IPS-11a (cell line): ENCODE data around the gene PLXNA3.

Source experiments
- H3K4me3 ChIP-seq: one replicate; pipeline ENCODE4 v1.5.1; 2013; ENCODE audit warnings: low read depth, low read length, control low read depth

The PLXNA3 gene

DNA sequence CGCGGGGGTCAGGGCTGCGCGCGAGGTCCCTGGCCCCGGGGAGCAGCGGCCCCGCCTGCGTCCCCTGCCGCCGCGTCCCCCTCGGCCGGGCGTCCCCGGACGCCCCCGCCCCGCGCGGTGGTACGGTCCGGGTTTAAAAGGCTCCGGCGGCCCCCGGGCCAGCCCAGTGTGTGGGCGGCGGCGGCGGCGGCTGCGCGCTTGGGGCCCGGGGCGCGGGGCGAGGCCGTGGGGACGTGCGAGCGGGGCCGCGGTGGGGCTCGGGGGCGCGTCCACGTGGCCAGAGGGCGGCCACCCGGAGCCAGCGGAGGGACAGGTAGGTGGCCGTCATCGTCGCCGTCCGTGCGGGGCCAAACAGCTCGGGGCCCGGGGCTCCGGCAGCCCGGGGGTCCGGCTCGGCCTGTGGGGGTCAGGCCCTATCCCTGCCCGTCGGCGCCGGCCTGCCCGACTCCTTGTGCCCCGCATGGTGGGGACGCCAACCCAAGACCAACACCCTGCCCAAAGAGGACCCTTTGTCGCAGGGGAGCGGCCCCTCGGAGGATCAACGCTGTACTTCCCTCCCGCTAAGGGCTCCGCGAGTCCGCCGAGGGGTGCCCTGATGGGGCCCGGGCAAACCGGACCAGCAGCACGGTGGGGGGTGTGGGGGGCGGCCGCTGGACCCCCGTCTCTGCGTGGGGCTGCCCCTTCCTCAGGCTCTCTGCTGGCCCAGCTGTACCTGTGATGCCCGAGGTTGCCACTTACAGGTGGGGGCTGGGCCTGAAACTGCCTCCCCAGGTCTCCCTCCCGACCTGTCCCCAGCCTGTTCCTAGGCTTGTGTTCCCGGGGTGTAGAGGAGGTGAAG, at the start of gene PLXNA3:
Gene PLXNA3 (plus strand): TSS at position 166 of the 838 bp plus-strand sequence. CDS start 1,903 bp downstream, outside the sequence.
- peak within 1 kb of the TSS; percentile 37 for H3K4me3 ChIP-seq

DNA sequence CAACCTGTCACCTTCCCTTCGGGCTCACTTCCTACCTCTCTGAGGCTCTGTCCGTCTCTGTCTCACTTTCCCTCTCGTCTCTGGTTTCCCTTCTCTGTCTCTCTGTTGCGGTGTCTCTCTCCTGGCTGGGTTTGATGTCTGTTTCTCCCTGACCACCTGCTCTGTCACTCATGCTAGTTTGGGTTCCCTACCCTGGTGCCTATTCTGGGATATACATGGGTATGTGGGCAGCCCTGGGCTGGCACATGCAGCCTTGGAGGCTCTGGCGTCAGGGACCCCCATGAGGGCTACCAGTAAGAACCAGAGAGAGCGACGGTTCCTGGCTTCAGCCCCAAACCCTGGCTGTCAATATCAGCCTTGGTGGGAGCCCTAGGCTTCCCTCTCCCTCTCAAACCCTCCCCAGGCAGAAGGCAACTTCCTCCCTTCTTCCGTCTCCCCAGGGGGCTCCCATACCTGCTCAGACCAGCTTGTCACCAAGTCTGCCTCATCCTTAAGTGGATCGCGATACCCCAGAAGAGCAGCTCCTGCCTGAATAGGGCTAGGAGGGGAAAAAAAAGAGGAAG, 49.3 kb upstream of the PLXNA3 start:
- no peak overlapping the region for H3K4me3 ChIP-seq

DNA sequence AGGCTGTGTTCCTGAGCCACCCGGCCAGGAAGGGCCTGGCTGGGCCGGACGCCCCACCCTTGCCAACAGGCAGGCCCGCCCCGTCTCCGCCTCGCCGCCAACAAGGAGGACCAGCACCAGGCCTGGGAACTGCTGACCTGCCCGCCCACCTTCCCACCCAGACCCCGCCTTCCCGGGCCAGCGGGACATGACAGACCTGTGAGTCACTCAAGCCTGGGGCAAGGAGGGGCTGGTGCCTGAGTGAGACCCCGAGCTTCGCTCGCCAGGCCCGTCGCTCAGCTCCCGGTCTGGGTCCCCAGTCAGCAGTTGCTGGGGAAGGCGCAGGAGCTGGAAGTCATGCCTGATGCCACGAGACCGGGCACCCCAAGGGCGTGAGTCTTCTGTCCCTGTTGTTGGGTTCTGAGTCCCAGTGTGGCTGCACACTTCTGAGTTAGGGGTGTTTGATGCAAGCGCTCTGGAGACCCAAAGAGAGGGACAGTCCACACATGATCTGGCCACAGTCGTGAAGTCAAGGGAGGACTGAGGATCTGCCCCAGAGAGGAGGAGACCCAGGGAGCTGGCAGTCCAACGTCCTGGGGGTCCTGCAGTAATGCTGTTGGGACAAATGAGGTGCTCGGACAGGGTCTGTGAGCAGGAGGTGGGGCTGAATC, 48.7 kb upstream of the PLXNA3 start, which contains the start of gene DNASE1L1:
Gene DNASE1L1 (minus strand): TSS at position 33 of the 650 bp plus-strand sequence. CDS start 3,686 bp downstream, outside the sequence.
- H3K4me3 ChIP-seq: no peak within 1 kb of the TSS

DNA sequence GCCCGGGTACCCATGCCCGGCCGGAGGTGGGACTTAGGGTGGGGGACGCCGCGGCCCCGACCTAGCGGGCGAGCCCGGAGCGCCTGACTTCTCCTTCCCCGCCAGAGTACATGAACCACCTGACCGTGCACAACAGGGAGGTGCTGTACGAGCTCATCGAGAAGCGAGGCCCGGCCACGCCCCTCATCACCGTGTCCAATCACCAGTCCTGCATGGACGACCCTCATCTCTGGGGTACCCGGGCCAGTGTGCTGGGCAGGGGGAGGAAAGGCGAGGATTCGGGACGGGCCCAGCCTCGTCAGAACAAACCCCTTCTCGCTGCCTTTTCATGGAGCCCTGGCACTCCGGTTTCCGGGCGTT, 46.1 kb upstream of the PLXNA3 start:
- H3K4me3 ChIP-seq: peak overlapping the region; percentile 51

DNA sequence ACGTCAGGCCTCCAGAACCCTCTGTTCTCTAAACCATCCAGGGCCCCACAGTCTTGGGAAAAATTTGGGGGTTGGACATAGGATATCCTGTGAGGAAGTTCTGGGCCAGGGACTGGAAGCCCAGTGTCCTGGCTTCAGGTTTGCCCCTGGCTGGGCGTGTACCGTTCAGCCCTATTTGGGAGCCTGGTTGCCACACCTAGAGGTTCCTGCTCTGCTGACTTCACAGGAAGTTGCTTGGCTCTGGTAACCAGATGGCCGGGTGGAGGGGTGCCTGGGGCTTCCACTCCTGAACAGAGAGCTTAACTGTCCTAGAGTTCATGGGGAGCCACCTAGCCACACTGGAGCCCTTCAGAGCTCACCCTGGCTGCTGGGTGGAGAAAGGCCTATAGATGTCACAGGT, 45.6 kb upstream of the PLXNA3 start:
- H3K4me3 ChIP-seq: no peak overlapping the region

DNA sequence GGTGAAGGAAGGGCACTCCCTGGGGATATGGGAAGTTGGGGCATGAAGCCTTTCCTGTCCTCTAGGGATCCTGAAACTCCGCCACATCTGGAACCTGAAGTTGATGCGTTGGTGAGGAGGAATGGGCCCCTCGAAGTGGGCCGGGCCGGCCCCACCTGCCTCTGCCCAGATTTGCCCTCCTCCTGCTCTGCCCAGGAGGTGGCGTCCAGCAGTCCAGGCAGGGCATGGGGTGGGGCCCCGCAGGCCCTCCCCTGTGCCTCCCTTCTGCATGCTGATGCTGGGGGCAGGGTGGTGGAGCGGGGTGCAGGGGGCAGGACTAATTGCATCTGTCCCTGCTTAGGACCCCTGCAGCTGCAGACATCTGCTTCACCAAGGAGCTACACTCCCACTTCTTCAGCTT, 44.9 kb upstream of the PLXNA3 start:
- H3K4me3 ChIP-seq: no peak overlapping the region

DNA sequence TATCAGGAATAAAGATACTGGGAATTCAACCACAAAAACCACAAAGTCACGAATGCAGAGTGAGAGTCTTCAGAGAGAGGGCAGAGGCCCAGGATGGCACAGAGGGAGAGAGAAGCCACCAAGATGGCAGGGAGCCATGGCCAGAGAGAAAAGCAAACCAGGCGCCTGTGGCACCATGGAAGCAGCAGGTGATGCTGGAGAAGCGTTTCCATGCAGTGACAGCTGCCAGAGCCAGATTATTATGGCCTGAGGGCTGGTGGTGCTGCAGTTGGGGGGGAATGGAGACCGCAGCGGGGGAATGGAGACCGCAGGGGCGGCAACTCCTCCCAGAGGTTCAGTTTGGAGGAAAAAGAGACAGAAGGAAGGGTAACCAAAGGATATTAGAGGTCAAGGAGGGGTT, 40.9 kb upstream of the PLXNA3 start:
- H3K4me3 ChIP-seq: no peak overlapping the region

DNA sequence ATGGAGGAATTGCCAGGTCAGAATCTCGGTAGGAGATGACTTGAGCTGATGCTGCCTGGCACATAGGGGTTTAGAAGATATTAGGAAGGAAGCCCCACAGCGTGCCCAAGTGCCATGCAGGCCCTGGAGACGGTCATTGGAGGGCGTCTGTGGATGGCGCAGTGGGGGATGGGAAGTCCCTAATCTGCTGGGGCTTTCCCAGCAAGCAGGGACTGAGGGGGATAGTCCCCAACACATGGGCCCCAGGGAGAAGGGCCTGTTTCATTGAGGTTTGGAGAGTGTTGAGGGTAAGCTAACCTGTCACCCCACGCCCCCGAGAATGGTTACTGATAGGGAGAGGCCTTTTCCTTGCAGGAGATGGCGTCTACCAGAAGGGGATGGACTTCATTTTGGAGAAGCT, 38.9 kb upstream of the PLXNA3 start:
- H3K4me3 ChIP-seq: no peak overlapping the region

DNA sequence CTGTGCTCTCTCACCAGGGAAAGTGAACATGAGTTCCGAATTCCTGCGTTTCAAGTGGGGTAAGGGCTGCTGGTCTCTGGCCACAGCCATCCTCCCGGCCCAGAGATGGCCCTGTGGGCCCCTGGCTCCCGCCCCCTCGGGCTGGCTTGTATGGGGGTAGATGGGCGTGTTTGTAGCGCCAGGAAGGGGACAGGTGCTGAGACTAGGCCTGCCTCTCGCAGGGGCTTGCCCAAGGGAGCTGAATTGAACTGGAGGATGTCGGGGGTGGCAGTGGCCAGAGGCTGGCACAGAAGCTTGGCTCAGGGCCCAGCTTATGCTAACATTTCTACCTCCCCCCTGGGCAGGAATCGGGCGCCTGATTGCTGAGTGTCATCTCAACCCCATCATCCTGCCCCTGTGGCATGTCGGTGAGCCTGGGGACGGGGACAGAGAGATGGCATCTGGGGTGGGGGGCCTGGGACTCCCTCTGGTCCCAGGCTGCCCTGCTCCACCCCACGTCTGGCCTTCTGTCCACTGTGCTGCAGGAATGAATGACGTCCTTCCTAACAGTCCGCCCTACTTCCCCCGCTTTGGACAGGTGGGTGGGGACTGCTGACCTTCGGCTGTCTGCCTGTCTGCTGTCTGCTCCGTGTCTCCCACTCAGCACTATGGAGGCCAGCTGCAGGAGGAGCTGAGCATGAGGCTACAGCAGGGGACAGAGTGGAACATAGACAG, 38.2 kb upstream of the PLXNA3 start:
- no peak overlapping the region for H3K4me3 ChIP-seq

DNA sequence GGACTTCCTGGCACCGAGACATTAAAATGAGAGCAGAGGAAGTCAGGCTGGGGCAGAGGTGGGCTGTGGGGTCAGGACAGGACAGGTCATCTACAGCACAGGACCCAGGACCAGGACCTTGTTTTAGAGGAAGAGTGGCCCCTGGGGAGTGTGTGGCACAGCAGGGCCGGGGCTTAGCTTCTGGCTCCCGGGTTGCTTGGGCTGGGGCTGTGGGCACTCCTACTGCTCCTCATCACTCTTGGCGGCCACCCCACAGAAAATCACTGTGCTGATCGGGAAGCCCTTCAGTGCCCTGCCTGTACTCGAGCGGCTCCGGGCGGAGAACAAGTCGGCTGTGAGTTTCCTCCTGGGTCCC, 37.7 kb upstream of the PLXNA3 start:
- no peak overlapping the region for H3K4me3 ChIP-seq

DNA sequence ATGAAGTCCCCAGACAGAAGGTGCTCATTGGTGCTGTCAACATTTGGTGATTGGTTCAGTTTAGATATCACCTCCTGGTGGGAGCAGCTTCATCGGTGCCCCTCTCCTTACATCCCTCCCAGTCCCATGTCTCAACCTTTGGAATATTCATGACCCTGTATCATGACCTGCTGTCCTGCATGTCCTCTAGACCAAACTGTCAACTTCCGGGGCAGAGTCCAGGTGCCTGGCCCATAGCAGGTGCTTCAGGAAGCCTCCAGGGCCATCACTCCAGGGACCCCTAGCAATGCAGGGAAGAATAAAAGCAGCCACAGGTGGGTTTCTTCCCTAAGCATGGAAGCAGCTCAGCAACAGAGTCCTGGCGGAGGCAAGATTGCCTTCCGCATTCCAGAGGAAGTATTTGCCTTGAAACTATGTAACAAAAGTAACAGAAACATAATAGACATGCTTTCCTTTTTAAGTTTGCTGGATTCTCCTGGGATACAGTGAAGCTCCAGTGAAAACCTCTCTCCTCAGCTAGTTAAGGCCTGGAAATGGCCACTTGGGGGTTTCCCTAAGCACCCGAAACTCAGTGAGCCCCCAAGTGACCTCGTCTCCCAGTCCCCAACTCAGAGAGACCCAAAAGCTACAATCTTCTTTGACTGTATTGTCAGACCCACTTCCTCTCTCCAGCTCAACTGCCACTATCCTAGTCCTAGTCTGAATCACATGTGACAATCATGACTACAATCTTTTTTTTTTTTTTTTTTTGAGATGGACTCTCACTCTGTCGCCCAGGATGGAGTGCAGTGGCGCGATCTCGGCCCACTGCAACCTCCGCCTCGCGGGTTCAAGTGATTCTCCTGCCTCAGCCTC, 30.9 kb upstream of the PLXNA3 start:
- H3K4me3 ChIP-seq: no peak overlapping the region

DNA sequence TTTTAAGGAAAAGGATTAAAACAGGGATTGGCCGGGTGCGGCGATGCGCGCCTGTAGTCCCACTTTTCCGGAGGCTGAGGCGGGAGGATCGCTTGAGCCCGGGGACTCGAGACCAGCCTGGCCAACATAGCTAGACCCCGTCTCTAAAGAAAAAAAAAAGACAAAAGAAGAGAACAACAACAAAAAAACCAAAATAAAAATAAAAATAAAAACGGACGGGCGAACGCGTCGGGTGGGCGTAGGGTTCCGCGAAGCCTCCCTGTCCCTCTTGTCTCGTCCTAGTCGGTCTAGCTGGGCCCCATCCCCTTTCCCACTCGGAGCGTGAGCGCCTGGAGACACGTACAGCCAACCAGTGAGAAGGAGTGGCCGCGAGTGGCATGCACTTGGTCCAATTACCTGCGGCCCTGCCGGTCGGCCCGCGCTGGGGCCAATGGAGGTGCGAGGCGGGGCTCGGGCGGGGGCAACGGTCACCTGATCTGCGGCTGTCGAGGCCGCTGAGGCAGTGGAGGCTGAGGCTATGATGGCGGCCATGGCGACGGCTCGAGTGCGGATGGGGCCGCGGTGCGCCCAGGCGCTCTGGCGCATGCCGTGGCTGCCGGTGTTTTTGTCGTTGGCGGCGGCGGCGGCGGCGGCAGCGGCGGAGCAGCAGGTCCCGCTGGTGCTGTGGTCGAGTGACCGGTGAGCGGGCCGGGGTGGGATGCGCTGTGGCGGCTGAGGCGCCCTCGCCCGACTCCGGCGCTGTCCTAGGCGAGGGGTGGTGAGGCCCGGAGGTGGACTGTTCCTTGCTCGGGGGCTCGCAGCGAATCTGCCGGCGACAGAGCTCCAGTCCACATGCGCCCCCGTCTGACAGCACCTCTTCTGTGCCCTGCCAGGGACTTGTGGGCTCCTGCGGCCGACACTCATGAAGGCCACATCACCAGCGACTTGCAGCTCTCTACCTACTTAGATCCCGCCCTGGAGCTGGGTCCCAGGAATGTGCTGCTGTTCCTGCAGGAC, 29.6 kb upstream of the PLXNA3 start, which contains the start of gene ATP6AP1:
Gene ATP6AP1 (plus strand): TSS at position 502 of the 996 bp plus-strand sequence. CDS start 16 bp downstream, at position 518.
- peak within 1 kb of the TSS; percentile 48 for H3K4me3 ChIP-seq

DNA sequence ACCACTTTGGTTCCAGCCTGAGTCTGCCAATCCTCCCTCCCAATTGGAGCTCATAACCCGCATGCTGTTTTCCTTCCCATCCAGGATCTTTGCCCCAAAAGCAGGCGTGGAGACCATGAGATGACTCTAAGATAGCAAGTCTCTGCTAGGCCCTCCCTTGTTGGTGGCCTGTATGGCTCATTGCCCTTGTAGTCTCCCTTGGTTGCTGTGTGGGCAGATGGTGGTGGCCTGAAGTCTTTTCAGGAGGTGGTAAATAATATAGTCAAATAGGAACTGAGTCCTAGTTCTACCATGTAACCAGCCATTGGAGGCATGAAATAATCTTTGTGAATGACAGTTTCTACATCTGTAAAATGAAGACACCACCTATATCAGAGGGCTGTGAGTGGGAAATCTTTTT, 28.4 kb upstream of the PLXNA3 start:
- no peak overlapping the region for H3K4me3 ChIP-seq

DNA sequence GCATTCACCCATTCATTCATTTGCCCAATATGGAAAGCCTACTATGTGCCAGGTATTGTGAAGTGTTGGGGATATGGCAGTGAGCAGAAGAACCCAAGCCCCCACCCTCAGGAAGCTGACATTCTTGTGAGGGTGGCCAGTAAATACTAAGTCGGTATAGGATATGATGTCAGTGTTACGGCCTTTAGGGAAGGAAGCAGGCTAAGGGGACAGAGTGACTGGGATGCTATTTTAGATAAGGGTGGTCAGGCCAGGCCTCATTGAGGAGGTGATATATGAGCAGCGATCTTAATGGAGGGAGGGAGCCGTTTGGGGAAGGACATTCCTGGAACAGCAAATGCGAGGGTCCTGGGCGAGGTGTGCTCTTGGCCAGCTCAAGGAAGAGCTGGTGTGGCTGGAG, 27.6 kb upstream of the PLXNA3 start:
- H3K4me3 ChIP-seq: no peak overlapping the region

DNA sequence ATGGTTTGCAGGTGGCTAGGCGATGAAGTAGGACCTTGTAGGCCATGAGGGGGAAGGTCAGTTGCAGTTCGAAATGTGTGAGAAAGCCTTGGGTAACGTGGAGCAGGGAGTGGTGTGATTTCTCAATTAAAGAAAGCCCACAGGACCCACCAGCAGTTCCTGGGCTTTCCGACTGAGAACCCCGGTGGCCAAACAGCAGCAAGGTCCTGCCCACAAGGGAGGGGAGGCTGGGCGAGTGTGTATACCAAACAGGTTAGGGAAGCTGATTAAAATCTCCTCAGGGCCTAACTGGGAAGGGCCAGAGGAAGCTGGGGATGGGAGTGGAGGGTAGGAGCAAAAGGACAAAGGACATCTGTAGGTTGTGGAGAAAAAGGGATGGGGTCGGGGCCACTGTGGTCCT, 27.2 kb upstream of the PLXNA3 start:
- no peak overlapping the region for H3K4me3 ChIP-seq

DNA sequence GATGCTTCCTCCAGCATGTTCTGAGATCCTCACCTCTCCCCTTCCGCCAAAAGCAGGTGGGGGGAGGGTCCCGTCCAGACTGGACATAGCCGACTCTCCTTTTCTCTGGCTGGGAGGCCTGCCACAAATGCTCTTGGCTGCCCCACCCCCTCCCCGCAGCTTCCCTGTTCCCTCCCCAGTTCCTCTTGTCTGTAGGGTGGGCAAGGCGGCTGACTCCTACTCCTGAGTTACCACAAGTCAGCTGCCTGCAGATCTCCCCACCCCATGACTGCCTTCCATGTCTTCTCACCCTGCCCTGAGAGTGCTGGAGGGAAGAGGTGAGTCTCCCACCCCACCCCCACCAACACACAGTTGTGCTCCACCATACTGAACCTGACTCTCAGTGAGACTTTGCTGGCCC, 26.7 kb upstream of the PLXNA3 start:
- no peak overlapping the region for H3K4me3 ChIP-seq

DNA sequence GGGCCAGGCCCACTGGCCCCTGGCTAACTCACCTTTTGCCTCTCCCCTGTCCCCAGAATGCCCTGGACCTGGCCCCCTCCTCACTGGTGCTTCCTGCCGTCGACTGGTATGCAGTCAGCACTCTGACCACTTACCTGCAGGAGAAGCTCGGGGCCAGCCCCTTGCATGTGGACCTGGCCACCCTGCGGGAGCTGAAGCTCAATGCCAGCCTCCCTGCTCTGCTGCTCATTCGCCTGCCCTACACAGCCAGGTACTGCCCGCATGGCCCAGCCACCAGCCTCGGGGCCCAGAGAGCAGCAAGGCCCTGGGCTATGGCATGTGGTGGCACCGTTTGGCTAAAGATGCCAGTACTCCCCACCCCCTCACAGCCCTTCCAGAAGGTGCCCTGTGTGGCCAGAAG, 25.9 kb upstream of the PLXNA3 start:
- no peak overlapping the region for H3K4me3 ChIP-seq

DNA sequence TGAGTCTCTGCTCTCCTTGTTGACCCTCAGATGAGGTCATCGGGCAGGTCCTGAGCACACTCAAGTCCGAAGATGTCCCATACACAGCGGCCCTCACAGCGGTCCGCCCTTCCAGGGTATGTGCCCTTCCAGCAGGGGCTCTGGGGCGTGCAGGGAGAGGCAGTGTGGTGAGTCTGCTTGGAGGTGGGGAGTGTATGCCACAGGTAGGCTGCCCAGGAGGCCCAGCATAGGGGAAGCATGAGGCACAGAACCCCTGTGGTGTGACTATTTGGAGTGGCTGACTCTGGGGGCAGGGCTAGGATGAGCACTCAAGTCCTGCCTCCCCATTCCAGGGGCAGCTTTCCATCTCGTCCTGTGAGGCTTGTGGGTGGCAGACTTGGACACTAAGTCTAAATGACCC, 24.5 kb upstream of the PLXNA3 start:
- no peak overlapping the region for H3K4me3 ChIP-seq
